ENCODE measurements around the gene METTL23. TPM values are rescaled to one million over a fixed set of nuclear protein-coding genes. Genes with fewer than 3 reads are reported as not detected.

METTL23 gene
- 10 to 100 TPM; 20.6 to 26.1 (median 21.3) TPM for polyA plus RNA-seq (ENCODE audit: insufficient read length in 10 of 10)
- long read RNA-seq, donor 1, partial matches to known transcripts = 0 of 3 reads
- long read RNA-seq, donor 1, other reads (novel, unspliced or antisense) = 0 of 3 reads
- long read RNA-seq, donor 2, partial matches to known transcripts = 28 of 121 reads
- long read RNA-seq, donor 2, other reads (novel, unspliced or antisense) = 91 of 121 reads
- long read RNA-seq, donor 3 = 0 reads
- long read RNA-seq, donor 4, partial matches to known transcripts = 0 of 2 reads
- long read RNA-seq, donor 4, other reads (novel, unspliced or antisense) = 0 of 2 reads
- long read RNA-seq, donor 5, partial matches to known transcripts = 0 of 5 reads
- long read RNA-seq, donor 5, other reads (novel, unspliced or antisense) = 0 of 5 reads
- long read RNA-seq, donor 6, partial matches to known transcripts = 0 of 4 reads
- long read RNA-seq, donor 6, other reads (novel, unspliced or antisense) = 0 of 4 reads
- long read RNA-seq, donor 7, partial matches to known transcripts = 0 of 5 reads
- long read RNA-seq, donor 7, other reads (novel, unspliced or antisense) = 0 of 5 reads
- long read RNA-seq, donor 8, partial matches to known transcripts = 0 of 5 reads
- long read RNA-seq, donor 8, other reads (novel, unspliced or antisense) = 0 of 5 reads
- long read RNA-seq, donor 9 = 0 reads

GRCh38 chr17:76726776-76727718 lies at the start of gene METTL23:
Gene METTL23 (plus strand): TSS chr17:76726839. CDS start chr17:76729711, 2,872 bp downstream.
- DNase-seq = peak; percentile 74 to 94 (median 86)

GRCh38 chr17:76677406-76677805 lies 49.2 kb upstream of the METTL23 start:
- no peak for DNase-seq

- DNase-seq = no peak
Observed at GRCh38 chr17:76678330-76678729, 48.3 kb upstream of the METTL23 start.

- no peak for DNase-seq
Observed at GRCh38 chr17:76679239-76679638, 47.4 kb upstream of the METTL23 start.

- peak in 2 of 3 donors; percentile 68 to 85 for DNase-seq
Observed at GRCh38 chr17:76681222-76682137, 45.2 kb upstream of the METTL23 start.

- peak in 1 of 3 donors; percentile 71 for DNase-seq
Observed at GRCh38 chr17:76682296-76682695, 44.3 kb upstream of the METTL23 start.

- DNase-seq = no peak
Observed at GRCh38 chr17:76683011-76683755, 43.5 kb upstream of the METTL23 start.

GRCh38 chr17:76683921-76684745 lies 42.5 kb upstream of the METTL23 start:
- DNase-seq = no peak

GRCh38 chr17:76684756-76685155 lies 41.9 kb upstream of the METTL23 start:
- no peak for DNase-seq

- no peak for DNase-seq
Observed at GRCh38 chr17:76685366-76685765, 41.3 kb upstream of the METTL23 start.

- DNase-seq = no peak
Observed at GRCh38 chr17:76685846-76686245, 40.8 kb upstream of the METTL23 start.

- DNase-seq = no peak
Observed at GRCh38 chr17:76686538-76687297, 39.9 kb upstream of the METTL23 start.

GRCh38 chr17:76687298-76688164 lies 39.1 kb upstream of the METTL23 start:
- DNase-seq = peak in 1 of 3 donors; percentile 86

GRCh38 chr17:76688165-76688622 lies 38.4 kb upstream of the METTL23 start:
- no peak for DNase-seq

- no peak for DNase-seq
Observed at GRCh38 chr17:76689859-76690258, 36.8 kb upstream of the METTL23 start.

GRCh38 chr17:76690596-76691280 lies 35.9 kb upstream of the METTL23 start:
- DNase-seq = no peak
